Measurements from ENCODE around the gene KRT72.
"Not testable (repeated sequence)": the region's sequence is repeated elsewhere in the genome, so short reads cannot be mapped to it uniquely, and the experiment has no call there.

Gene KRT72

GRCh38 chr12:52606096-52606495 is 4.8 kb upstream of the KRT72 start:
- no peak for DNase-seq

- DNase-seq: no peak
Observed at GRCh38 chr12:52605542-52605941, 4.3 kb upstream of the KRT72 start.

- DNase-seq: no peak
Observed at GRCh38 chr12:52604859-52605258, 3.6 kb upstream of the KRT72 start.

GRCh38 chr12:52603314-52603713 is 2.1 kb upstream of the KRT72 start:
- peak; percentile 23 for DNase-seq

- no peak for DNase-seq
Observed at GRCh38 chr12:52602552-52602951, 1.3 kb upstream of the KRT72 start.

GRCh38 chr12:52601671-52602070 is 408 bp upstream of the KRT72 start:
- DNase-seq: no peak

GRCh38 chr12:52600475-52600874 is 788 bp downstream of the KRT72 start:
- no peak for DNase-seq

GRCh38 chr12:52600071-52600470 is 1.2 kb downstream of the KRT72 start:
- no peak for DNase-seq

- no peak for DNase-seq
Observed at GRCh38 chr12:52598966-52599365, 2.3 kb downstream of the KRT72 start.

GRCh38 chr12:52594237-52594636 is 7.0 kb downstream of the KRT72 start:
- not testable (repeated sequence) for DNase-seq

- DNase-seq: no peak
Observed at GRCh38 chr12:52591521-52591920, 9.7 kb downstream of the KRT72 start.

- DNase-seq: no peak
Observed at GRCh38 chr12:52590021-52590420, 11.2 kb downstream of the KRT72 start.

- no peak for DNase-seq
Observed at GRCh38 chr12:52587563-52587962, 13.7 kb downstream of the KRT72 start.

GRCh38 chr12:52585946-52586345 is 15.3 kb downstream of the KRT72 start:
- peak; percentile 80 for DNase-seq

GRCh38 chr12:52585066-52585465 is 16.2 kb downstream of the KRT72 start:
- no peak for DNase-seq

- no peak for DNase-seq
Observed at GRCh38 chr12:52584156-52584682, 17.0 kb downstream of the KRT72 start.

- DNase-seq: peak; percentile 53
Observed at GRCh38 chr12:52582971-52583456, 18.2 kb downstream of the KRT72 start.

- DNase-seq: no peak
Observed at GRCh38 chr12:52582486-52582885, 18.8 kb downstream of the KRT72 start.

- DNase-seq: no peak
Observed at GRCh38 chr12:52581481-52581880, 19.8 kb downstream of the KRT72 start.

GRCh38 chr12:52581066-52581465 is 20.2 kb downstream of the KRT72 start:
- DNase-seq: no peak

- DNase-seq: no peak
Observed at GRCh38 chr12:52580496-52580895, 20.8 kb downstream of the KRT72 start.

- no peak for DNase-seq
Observed at GRCh38 chr12:52579468-52580465, 21.5 kb downstream of the KRT72 start.

GRCh38 chr12:52578469-52578868 is 22.8 kb downstream of the KRT72 start:
- DNase-seq: no peak

GRCh38 chr12:52577316-52577715 is 23.9 kb downstream of the KRT72 start:
- DNase-seq: no peak
